Endothelial cell of umbilical vein (primary cell): ENCODE results near the gene TUBG1. TPM values are rescaled to one million over a fixed set of nuclear protein-coding genes. Genes with fewer than 3 reads are reported as not detected.

Experiments
- BruUV-seq: library from RNA; stranded (reverse); fragments of 400-500 nt; replicated peaks from 2 replicates; lab custom pipeline; 2021; lab: Mats Ljungman, UMichigan
- CTCF ChIA-PET: fragments of 300-600, 350-600 bp; sonication (Branson Sonifier 250); formaldehyde crosslinking; loops from one replicate; lab custom pipeline; 2021; ENCODE audit warnings: antibody characterized with exemption, inconsistent platforms; lab: Charles Lee
- POLR2A ChIA-PET: fragments of 300-600, 350-600 bp; sonication (Branson Sonifier 250); formaldehyde crosslinking; loops from one replicate; lab custom pipeline; 2021; ENCODE audit warnings: antibody characterized with exemption, inconsistent platforms; lab: Charles Lee
- DNase-seq: peaks from one replicate; pipeline ENCODE4 v3.0.0-alpha.2; 2011; ENCODE audit warnings: low read depth, low spot score
- FAIRE-seq: peaks from 2 replicates; lab custom pipeline; 2011; peaks lifted over from hg19 to GRCh38; lab: Jason Lieb, UNC
- H2AFZ ChIP-seq: 2 replicates; pipeline ENCODE4 v1.6.0; 2012; ENCODE audit warnings: low read depth, low read length, control low read depth, inconsistent platforms
- H3K27ac ChIP-seq: 2 replicates; pipeline ENCODE4 v1.5.1; 2011; ENCODE audit warnings: low read depth, mild to moderate bottlenecking, control low read depth, low read length, moderate library complexity; ENCODE audit not compliant: insufficient read depth
- H3K27me3 ChIP-seq, 2 experiments: 2 replicates each; pipeline versions ENCODE4 v1.6.0 to v1.6.1; 2011; ENCODE audit warnings: low read length in 2 of 2, mixed read lengths in 1 of 2; ENCODE audit not compliant: control insufficient read depth in 2 of 2, insufficient read depth in 2 of 2
- H3K36me3 ChIP-seq, 2 experiments: 2 replicates in 1 of 2; 3 replicates in 1 of 2; pipeline ENCODE4 v1.5.1; 2011; ENCODE audit warnings: low read length in 2 of 2, mild to moderate bottlenecking in 1 of 2, moderate library complexity in 1 of 2; ENCODE audit not compliant: control insufficient read depth in 2 of 2, insufficient read depth in 2 of 2; ENCODE audit errors: extremely low read depth in 1 of 2
- H3K4me1 ChIP-seq: 3 replicates; pipeline ENCODE4 v1.5.1; 2011; ENCODE audit warnings: mild to moderate bottlenecking, low read length; ENCODE audit not compliant: control insufficient read depth, insufficient read depth; ENCODE audit errors: extremely low read depth
- H3K4me2 ChIP-seq: 2 replicates; pipeline ENCODE4 v1.6.1; 2011; ENCODE audit warnings: low read length, control low read depth, mixed read lengths; ENCODE audit not compliant: insufficient read depth
- H3K4me3 ChIP-seq, 3 experiments: fragments of 200-600 bp in 1 of 3; sonication (generic), shearing (Covaris generic) in 1 of 3; replicated peaks in 1 of 3; 2 replicates each; pipeline ENCODE4 v1.5.1; 2011 to 2016; ENCODE audit warnings: control low read depth in 3 of 3, low read length in 3 of 3, mild to moderate bottlenecking in 2 of 3, inconsistent platforms in 1 of 3, low read depth in 1 of 3, moderate library complexity in 1 of 3; ENCODE audit not compliant: insufficient read depth in 1 of 3
- H3K79me2 ChIP-seq: 2 replicates; pipeline ENCODE4 v1.6.0; 2012; ENCODE audit warnings: low read length, inconsistent platforms; ENCODE audit not compliant: control insufficient read depth, insufficient read depth
- H3K9ac ChIP-seq: replicated peaks from 2 replicates; pipeline ENCODE3; 2011; ENCODE audit warnings: low read length, control low read depth; ENCODE audit not compliant: insufficient read depth; ENCODE audit errors: extremely low read depth
- H3K9me1 ChIP-seq: replicated peaks from 3 replicates; pipeline ENCODE4 v1.6.0; 2011; ENCODE audit warnings: mild to moderate bottlenecking, low read length; ENCODE audit not compliant: control insufficient read depth, insufficient read depth; ENCODE audit errors: extremely low read depth
- H3K9me3 ChIP-seq: replicated peaks from 2 replicates; pipeline ENCODE4 v1.5.1; 2012; ENCODE audit warnings: low read length, inconsistent platforms; ENCODE audit not compliant: control insufficient read depth, insufficient read depth
- H4K20me1 ChIP-seq: replicated peaks from 2 replicates; pipeline ENCODE3; 2011; ENCODE audit warnings: mild to moderate bottlenecking, low read length; ENCODE audit not compliant: control insufficient read depth, insufficient read depth; ENCODE audit errors: extremely low read depth
- CTCF ChIP-seq, 2 donors: IDR thresholded peaks; 1 replicate in 1 of 2; 2 replicates in 1 of 2; pipeline ENCODE4 v1.5.1; 2011; ENCODE audit warnings: low read length in 2 of 2, mild to moderate bottlenecking in 2 of 2, moderate library complexity in 2 of 2, control low read depth in 1 of 2, inconsistent platforms in 1 of 2, low read depth in 1 of 2; ENCODE audit not compliant: insufficient read depth in 1 of 2; ENCODE audit errors: extremely low read depth in 1 of 2
- EZH2 ChIP-seq: IDR thresholded peaks from 2 replicates; pipeline ENCODE4 v1.6.1; 2012; ENCODE audit warnings: borderline replicate concordance, low read depth, mild to moderate bottlenecking, moderate library complexity, low read length, inconsistent platforms; ENCODE audit not compliant: severe bottlenecking
- FOS ChIP-seq: IDR thresholded peaks from 2 replicates; pipeline ENCODE4 v1.6.1; 2011; ENCODE audit warnings: mild to moderate bottlenecking, low read length, moderate library complexity, borderline replicate concordance; ENCODE audit not compliant: insufficient read depth
- GATA2 ChIP-seq: IDR thresholded peaks from 2 replicates; pipeline ENCODE4 v1.7.0; 2011; ENCODE audit warnings: low read depth, mild to moderate bottlenecking, moderate library complexity, mixed read lengths, low read length; ENCODE audit not compliant: insufficient read length, insufficient read depth
- JUN ChIP-seq: IDR thresholded peaks from 2 replicates; pipeline ENCODE4 v1.6.1; 2011; ENCODE audit warnings: borderline replicate concordance, low read depth; ENCODE audit not compliant: insufficient read length, insufficient read depth
- MAX ChIP-seq: IDR thresholded peaks from 2 replicates; pipeline ENCODE4 v1.6.1; 2011; ENCODE audit not compliant: insufficient read depth, insufficient read length
- MYC ChIP-seq: IDR thresholded peaks from one replicate; pipeline ENCODE4 v1.6.1; 2011; ENCODE audit warnings: mild to moderate bottlenecking, low read depth, low read length
- POLR2A ChIP-seq: IDR thresholded peaks from 2 replicates; pipeline ENCODE4 v1.6.1; 2012; ENCODE audit warnings: low read depth, mild to moderate bottlenecking, control low read depth, low read length
- POLR2AphosphoS5 ChIP-seq: IDR thresholded peaks from 2 replicates; pipeline ENCODE4 v1.6.1; 2012; ENCODE audit warnings: low read depth, mild to moderate bottlenecking, control low read depth, low read length, moderate library complexity; ENCODE audit not compliant: insufficient read depth
- dilution Hi-C: fragments of 300-500 bp; cut with MboI; formaldehyde crosslinking; loops from one replicate; pipeline ENCODE4 v1.15.0; 2019; ENCODE audit warnings: low sequenced_read_pairs; ENCODE audit not compliant: extremely low pct_ligation_motif_present
- intact Hi-C: fragments of 100-400 bp; cut with micrococcal nuclease; formaldehyde crosslinking; loops from one replicate; pipeline ENCODE4 v1.10.0; 2022
- polyA plus RNA-seq, 4 experiments: library from polyadenylated mRNA; depleted of rRNA in 3 of 4; stranded (reverse) in 3 of 4; unstranded in 1 of 4; fragments of >200 nt; gene quantifications; 2 replicates each; pipeline versions ENCODE4 v1.2.1 to v1.2.3, GENCODE V29; 2011 to 2012; ENCODE audit warnings: missing spikeins in 1 of 4
- total RNA-seq: library from RNA; stranded (reverse); gene quantifications from 2 replicates; pipeline ENCODE4 v1.2.3, GENCODE V29; 2021

TUBG1 gene
- total and polyA plus RNA-seq, 2 donors (not counting 3 experiments of a cell fraction or from before 2014, with no cell fraction given), result 102 to 132 TPM

GRCh38 chr17:42579794-42580551 lies 29.5 kb upstream of the TUBG1 start:
- TF ChIP-seq MYC (no peak), POLR2A (no peak), POLR2AphosphoS5 (no peak), MAX (no peak), EZH2 (no peak), JUN (no peak), CTCF (IDR thresholded peaks at IDR 0.05; ENCODE audit: extremely low read depth in 1 of 2, insufficient read depth in 1 of 2, low read depth in 1 of 2, low read length in 2 of 2) (no peak), GATA2 (no peak), FOS (no peak)

More at GRCh38 chr17:42579794-42580551, 29.5 kb upstream of the TUBG1 start:
- Histone ChIP-seq H3K4me2 (no peak overlapping the region), H3K9me1 (no peaks in the 10 kb centered on the region), H3K79me2 (peaks cover 17% of the 10 kb centered on the region), H3K9me3 (no peaks in the 10 kb centered on the region), H3K27me3 (no peaks in the 10 kb centered on the region), H3K4me1 (peaks cover 18% of the 10 kb centered on the region), H4K20me1 (no peaks in the 10 kb centered on the region), H3K27ac (no peak overlapping the region), H3K36me3 (peaks cover 8 to 34% of the 10 kb centered on the region in 2 experiments), H2AFZ (no peak overlapping the region), H3K9ac (no peak overlapping the region), H3K4me3 (no peak overlapping the region)
- BruUV-seq, result no TSS peak
- dilution Hi-C loops (no loop called here), intact Hi-C loops (loop anchor here (2.0 to 5.0 kb wide), 2 partner anchors 141 to 357 kb away; no protein-coding TSS in a partner anchor)
- DNase-seq, result no peak
- no peak for FAIRE-seq
- ChIA-PET POLR2A (no interaction called here), CTCF (interaction anchor here (1.1 to 7.0 kb wide), 4 partner anchors 98 to 358 kb away, joined by 3 to 235 read pairs (median 44); partner anchors contain the start of genes CCR10, CNTNAP1 and PLEKHH3)
